ENCODE measurements around the gene USP27X.
A peak's percentile ranks its signal among the peaks of the same experiment; 100 is the strongest.

The USP27X gene

GRCh38 chrX:49878834-49879655 lies at the start of gene USP27X:
USP27X (plus strand) TSS chrX:49879484; CDS start chrX:49880308, 824 bp downstream.
- peak; percentile 83 for DNase-seq (ENCODE audit: low spot score)
- in situ Hi-C loops (cut with MboI; ENCODE audit: low pct_unique_long_range_greater_than_20kb, low sequenced_read_pairs, unreplicated experiment): loop anchor here (25.0 kb wide), 1 partner anchor 683 kb away; no protein-coding TSS in a partner anchor
- peak; percentile 41 for TF ChIP-seq CTCF (IDR thresholded peaks at IDR 0.05; ENCODE audit: extremely low read depth, insufficient read depth, missing control alignments)

GRCh38 chrX:49838374-49838773 lies 40.9 kb upstream of the USP27X start:
- peak; percentile 40 for DNase-seq (ENCODE audit: low spot score)
- in situ Hi-C loops (cut with MboI; ENCODE audit: low pct_unique_long_range_greater_than_20kb, low sequenced_read_pairs, unreplicated experiment): no loop called here
- TF ChIP-seq CTCF (IDR thresholded peaks at IDR 0.05; ENCODE audit: extremely low read depth, insufficient read depth, missing control alignments): peak; percentile 71

GRCh38 chrX:49840679-49841078 lies 38.6 kb upstream of the USP27X start:
- TF ChIP-seq CTCF (IDR thresholded peaks at IDR 0.05; ENCODE audit: extremely low read depth, insufficient read depth, missing control alignments): peak; percentile 52
- in situ Hi-C loops (cut with MboI; ENCODE audit: low pct_unique_long_range_greater_than_20kb, low sequenced_read_pairs, unreplicated experiment): no loop called here
- DNase-seq (ENCODE audit: low spot score): peak; percentile 34

GRCh38 chrX:49842621-49843020 lies 36.7 kb upstream of the USP27X start:
- DNase-seq (ENCODE audit: low spot score): no peak
- in situ Hi-C loops (cut with MboI; ENCODE audit: low pct_unique_long_range_greater_than_20kb, low sequenced_read_pairs, unreplicated experiment): no loop called here
- no peak for TF ChIP-seq CTCF (IDR thresholded peaks at IDR 0.05; ENCODE audit: extremely low read depth, insufficient read depth, missing control alignments)

- TF ChIP-seq CTCF (IDR thresholded peaks at IDR 0.05; ENCODE audit: extremely low read depth, insufficient read depth, missing control alignments): no peak
- in situ Hi-C loops (cut with MboI; ENCODE audit: low pct_unique_long_range_greater_than_20kb, low sequenced_read_pairs, unreplicated experiment): no loop called here
- no peak for DNase-seq (ENCODE audit: low spot score)
Observed at GRCh38 chrX:49844611-49845010, 34.7 kb upstream of the USP27X start.

GRCh38 chrX:49845701-49846403 lies 33.4 kb upstream of the USP27X start:
- no peak for DNase-seq (ENCODE audit: low spot score)
- in situ Hi-C loops (cut with MboI; ENCODE audit: low pct_unique_long_range_greater_than_20kb, low sequenced_read_pairs, unreplicated experiment): no loop called here
- TF ChIP-seq CTCF (IDR thresholded peaks at IDR 0.05; ENCODE audit: extremely low read depth, insufficient read depth, missing control alignments): no peak
